ENCODE data around the gene TEX9. TPM values are rescaled to one million over a fixed set of nuclear protein-coding genes. Genes with fewer than 3 reads are reported as not detected.

TEX9 gene
- total and polyA plus RNA-seq, 2 donors (not counting 1 experiment from before 2014, with no cell fraction given): 2.2 to 4.5 TPM

DNA sequence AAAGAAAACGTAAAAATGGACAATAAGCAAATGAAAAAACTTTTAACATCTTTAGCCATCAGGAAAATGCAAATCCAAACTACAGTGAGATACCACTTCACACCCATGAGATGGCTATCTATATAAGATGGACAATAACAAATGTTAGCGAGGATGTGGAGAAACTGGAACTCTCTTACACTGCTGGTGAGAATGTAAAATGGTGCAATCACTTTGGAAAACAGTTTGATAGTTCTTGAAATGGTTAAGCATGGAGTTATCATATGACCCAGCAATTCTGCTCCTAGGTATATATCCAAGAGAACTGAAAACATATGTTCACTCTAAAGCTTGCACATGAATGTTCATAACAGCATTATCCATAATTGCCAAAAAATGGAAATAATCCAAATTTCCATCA is 21.3 kb upstream of the TEX9 start:
- Histone ChIP-seq H3K9me3 (ENCODE audit: control insufficient read depth, insufficient read depth, low read depth, low read length) (no peaks in the 10 kb centered on the region), H3K4me2 (ENCODE audit: extremely low read depth, insufficient read depth, low read length) (no peak overlapping the region), H3K27ac (ENCODE audit: insufficient read depth, low read length) (no peak overlapping the region), H3K27me3 (ENCODE audit: control insufficient read depth, insufficient read depth, low read length) (no peaks in the 10 kb centered on the region), H3K79me2 (ENCODE audit: control insufficient read depth, insufficient read depth, low read length) (no peaks in the 10 kb centered on the region), H3K4me1 (ENCODE audit: control insufficient read depth, extremely low read depth, insufficient read depth, low read length) (no peaks in the 10 kb centered on the region), H3K4me3 (replicated peaks in 1 of 4; ENCODE audit: control extremely low read depth in 1 of 4, insufficient read depth in 1 of 4, low read depth in 3 of 4, low read length in 4 of 4) (no peak overlapping the region), H3K9ac (ENCODE audit: insufficient read depth, low read length) (no peak overlapping the region), H4K20me1 (ENCODE audit: control insufficient read depth, extremely low read depth, insufficient read depth, low read length) (no peaks in the 10 kb centered on the region), H2AFZ (ENCODE audit: low read length) (no peak overlapping the region), H3K36me3 (ENCODE audit: control insufficient read depth, insufficient read depth, low read length) (no peaks in the 10 kb centered on the region)
- no peak for TF ChIP-seq EZH2 (IDR thresholded peaks at IDR 0.05; ENCODE audit: low read length, missing control alignments)
- TF ChIP-seq, protein P1, sequence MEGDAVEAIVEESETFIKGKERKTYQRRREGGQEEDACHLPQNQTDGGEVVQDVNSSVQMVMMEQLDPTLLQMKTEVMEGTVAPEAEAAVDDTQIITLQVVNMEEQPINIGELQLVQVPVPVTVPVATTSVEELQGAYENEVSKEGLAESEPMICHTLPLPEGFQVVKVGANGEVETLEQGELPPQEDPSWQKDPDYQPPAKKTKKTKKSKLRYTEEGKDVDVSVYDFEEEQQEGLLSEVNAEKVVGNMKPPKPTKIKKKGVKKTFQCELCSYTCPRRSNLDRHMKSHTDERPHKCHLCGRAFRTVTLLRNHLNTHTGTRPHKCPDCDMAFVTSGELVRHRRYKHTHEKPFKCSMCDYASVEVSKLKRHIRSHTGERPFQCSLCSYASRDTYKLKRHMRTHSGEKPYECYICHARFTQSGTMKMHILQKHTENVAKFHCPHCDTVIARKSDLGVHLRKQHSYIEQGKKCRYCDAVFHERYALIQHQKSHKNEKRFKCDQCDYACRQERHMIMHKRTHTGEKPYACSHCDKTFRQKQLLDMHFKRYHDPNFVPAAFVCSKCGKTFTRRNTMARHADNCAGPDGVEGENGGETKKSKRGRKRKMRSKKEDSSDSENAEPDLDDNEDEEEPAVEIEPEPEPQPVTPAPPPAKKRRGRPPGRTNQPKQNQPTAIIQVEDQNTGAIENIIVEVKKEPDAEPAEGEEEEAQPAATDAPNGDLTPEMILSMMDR (conservative IDR thresholded peaks at IDR 0.05 in 1 of 2, IDR thresholded peaks at IDR 0.05 in 1 of 2; ENCODE audit: low read depth in 1 of 2, low read length in 2 of 2): no peak
- DNase-seq (ENCODE audit: low read depth in 2 of 2): no peak

DNA sequence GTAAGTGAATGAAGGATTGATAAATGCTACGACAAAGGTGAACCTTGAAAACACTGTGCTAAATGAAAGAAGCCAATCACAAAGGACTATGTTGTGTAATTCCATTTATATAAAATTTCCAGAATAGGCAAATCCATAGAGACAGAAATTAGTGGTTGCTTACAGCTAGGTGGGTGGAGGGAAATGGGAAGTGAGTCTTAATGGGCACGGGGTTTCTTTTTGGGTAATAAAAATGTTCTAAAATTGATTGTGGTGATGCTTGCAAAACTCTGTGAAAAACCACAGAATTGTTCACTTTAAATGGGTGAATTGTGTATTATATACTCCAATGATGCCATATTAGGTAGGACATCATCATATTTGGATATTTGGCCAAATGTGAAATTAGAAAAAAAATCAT is 20.9 kb upstream of the TEX9 start:
- Histone ChIP-seq H3K27me3 (ENCODE audit: control insufficient read depth, insufficient read depth, low read length) (no peaks in the 10 kb centered on the region), H3K4me3 (replicated peaks in 1 of 4; ENCODE audit: control extremely low read depth in 1 of 4, insufficient read depth in 1 of 4, low read depth in 3 of 4, low read length in 4 of 4) (no peak overlapping the region), H3K4me2 (ENCODE audit: extremely low read depth, insufficient read depth, low read length) (no peak overlapping the region), H3K9me3 (ENCODE audit: control insufficient read depth, insufficient read depth, low read depth, low read length) (no peaks in the 10 kb centered on the region), H3K79me2 (ENCODE audit: control insufficient read depth, insufficient read depth, low read length) (no peaks in the 10 kb centered on the region), H3K4me1 (ENCODE audit: control insufficient read depth, extremely low read depth, insufficient read depth, low read length) (no peaks in the 10 kb centered on the region), H4K20me1 (ENCODE audit: control insufficient read depth, extremely low read depth, insufficient read depth, low read length) (no peaks in the 10 kb centered on the region), H3K27ac (ENCODE audit: insufficient read depth, low read length) (no peak overlapping the region), H3K9ac (ENCODE audit: insufficient read depth, low read length) (no peak overlapping the region), H2AFZ (ENCODE audit: low read length) (no peak overlapping the region), H3K36me3 (ENCODE audit: control insufficient read depth, insufficient read depth, low read length) (no peaks in the 10 kb centered on the region)
- TF ChIP-seq, protein P1 (conservative IDR thresholded peaks at IDR 0.05 in 1 of 2, IDR thresholded peaks at IDR 0.05 in 1 of 2; ENCODE audit: low read depth in 1 of 2, low read length in 2 of 2): no peak
- TF ChIP-seq EZH2 (IDR thresholded peaks at IDR 0.05; ENCODE audit: low read length, missing control alignments): no peak
- DNase-seq (ENCODE audit: low read depth in 2 of 2): no peak

DNA sequence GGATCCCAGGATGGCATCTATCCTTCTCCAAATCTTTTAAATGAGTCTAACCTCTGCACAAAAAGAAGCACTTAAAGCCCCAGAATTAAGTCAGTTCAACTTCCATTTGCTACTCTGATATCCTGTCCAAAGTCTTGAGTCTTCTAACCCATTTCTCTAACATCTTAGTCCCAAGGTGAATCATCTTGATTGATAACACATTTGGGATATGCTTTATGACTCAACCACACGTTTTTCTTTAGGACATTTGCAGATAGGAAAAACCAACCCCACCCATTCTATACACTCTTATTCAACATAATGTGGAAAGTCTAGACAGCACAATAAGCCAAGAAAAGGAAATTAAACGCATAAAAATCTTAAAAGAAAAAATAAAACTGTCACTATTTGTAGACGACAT is 18.8 kb upstream of the TEX9 start:
- H3K36me3 ChIP-seq (ENCODE audit: control insufficient read depth, insufficient read depth, low read length): no peaks in the 10 kb centered on the region
- no peak for TF ChIP-seq EZH2 (IDR thresholded peaks at IDR 0.05; ENCODE audit: low read length, missing control alignments)
- TF ChIP-seq, protein P1 (conservative IDR thresholded peaks at IDR 0.05 in 1 of 2, IDR thresholded peaks at IDR 0.05 in 1 of 2; ENCODE audit: low read depth in 1 of 2, low read length in 2 of 2): no peak
- no peaks in the 10 kb centered on the region for H3K4me1 ChIP-seq (ENCODE audit: control insufficient read depth, extremely low read depth, insufficient read depth, low read length)
- no peak overlapping the region for H3K27ac ChIP-seq (ENCODE audit: insufficient read depth, low read length)
- no peaks in the 10 kb centered on the region for H3K27me3 ChIP-seq (ENCODE audit: control insufficient read depth, insufficient read depth, low read length)
- DNase-seq (ENCODE audit: low read depth in 2 of 2): no peak
- no peak overlapping the region for H3K9ac ChIP-seq (ENCODE audit: insufficient read depth, low read length)
- H2AFZ ChIP-seq (ENCODE audit: low read length): no peak overlapping the region
- H3K9me3 ChIP-seq (ENCODE audit: control insufficient read depth, insufficient read depth, low read depth, low read length): no peaks in the 10 kb centered on the region
- H3K4me3 ChIP-seq (replicated peaks in 1 of 4; ENCODE audit: control extremely low read depth in 1 of 4, insufficient read depth in 1 of 4, low read depth in 3 of 4, low read length in 4 of 4): no peak overlapping the region
- H3K4me2 ChIP-seq (ENCODE audit: extremely low read depth, insufficient read depth, low read length): no peak overlapping the region
- no peaks in the 10 kb centered on the region for H4K20me1 ChIP-seq (ENCODE audit: control insufficient read depth, extremely low read depth, insufficient read depth, low read length)
- H3K79me2 ChIP-seq (ENCODE audit: control insufficient read depth, insufficient read depth, low read length): no peaks in the 10 kb centered on the region
